Activated T-cell treated with anti-CD3 and anti-CD28 coated beads for 24 hours (primary cell): Measurements from ENCODE around the gene RASSF7.
"Not testable (repeated sequence)": the region's sequence is repeated elsewhere in the genome, so short reads cannot be mapped to it uniquely, and the experiment has no call there.

Source experiments
- DNase-seq: peaks from one replicate; pipeline ENCODE4 v3.0.0-alpha.2; 2020; ENCODE audit warnings: low read depth

RASSF7 gene

DNA sequence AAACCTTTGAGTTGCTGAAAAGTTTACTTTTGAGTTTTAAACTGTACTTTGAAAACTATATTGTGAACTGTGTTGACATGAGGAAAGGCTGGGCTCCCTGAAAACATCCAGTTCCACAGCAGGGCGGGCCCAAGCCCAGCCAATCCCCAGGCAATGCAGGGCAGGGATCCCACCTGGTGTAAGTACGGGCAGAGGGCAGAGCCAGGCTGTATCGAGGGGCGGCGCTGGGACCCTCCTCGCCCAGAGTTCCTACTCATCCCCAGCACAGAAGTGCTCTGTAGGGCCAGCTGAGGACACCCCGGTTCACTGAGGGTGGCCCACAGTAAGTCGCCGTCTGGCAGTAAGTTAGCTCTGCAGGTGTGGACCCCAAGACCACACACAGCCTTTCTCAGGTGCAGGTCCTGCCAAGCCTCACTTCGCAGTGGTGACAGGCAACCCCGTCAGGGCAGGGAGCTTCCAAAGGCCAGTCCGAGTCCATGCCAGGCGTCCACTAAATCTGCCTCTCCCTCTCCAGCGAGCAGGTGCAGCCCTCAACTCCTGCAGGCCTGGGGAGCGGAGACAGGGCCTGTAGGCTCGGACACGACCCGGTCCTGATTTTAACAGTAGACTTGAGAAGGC is 6.3 kb downstream of the RASSF7 start:
- no peak for DNase-seq

DNA sequence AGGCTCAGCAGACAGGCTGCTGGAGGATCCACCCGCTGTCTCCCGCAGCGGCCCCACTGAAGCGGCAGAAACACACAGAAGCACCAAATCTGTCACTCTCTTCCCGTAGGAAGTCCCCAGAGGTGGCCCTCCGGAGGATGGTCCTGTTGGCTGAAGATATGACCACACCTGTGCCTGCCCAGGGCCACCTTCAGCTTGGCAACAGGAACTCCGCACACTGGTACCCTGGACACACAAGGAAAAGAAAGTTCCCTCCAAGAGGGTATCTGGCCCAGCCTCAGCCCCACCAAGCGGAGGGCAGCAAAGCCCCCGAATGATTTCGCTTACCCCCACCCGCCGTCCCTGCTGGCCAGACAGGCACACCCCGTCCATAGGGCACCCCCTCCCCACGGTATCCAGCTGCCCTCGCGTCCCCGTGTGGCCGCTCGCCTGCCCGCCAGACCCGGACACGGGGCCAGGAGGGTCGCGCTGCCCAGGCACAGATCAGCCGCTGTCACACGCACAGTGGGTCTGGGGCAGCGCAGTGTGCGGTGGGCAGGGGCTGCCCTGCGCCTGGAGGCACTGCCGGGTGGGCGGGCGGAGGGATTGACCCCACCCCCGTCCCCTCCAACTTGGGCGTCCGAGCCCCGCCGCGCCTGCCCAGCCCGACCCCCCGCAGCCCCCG is 7.0 kb downstream of the RASSF7 start:
- DNase-seq = no peak

DNA sequence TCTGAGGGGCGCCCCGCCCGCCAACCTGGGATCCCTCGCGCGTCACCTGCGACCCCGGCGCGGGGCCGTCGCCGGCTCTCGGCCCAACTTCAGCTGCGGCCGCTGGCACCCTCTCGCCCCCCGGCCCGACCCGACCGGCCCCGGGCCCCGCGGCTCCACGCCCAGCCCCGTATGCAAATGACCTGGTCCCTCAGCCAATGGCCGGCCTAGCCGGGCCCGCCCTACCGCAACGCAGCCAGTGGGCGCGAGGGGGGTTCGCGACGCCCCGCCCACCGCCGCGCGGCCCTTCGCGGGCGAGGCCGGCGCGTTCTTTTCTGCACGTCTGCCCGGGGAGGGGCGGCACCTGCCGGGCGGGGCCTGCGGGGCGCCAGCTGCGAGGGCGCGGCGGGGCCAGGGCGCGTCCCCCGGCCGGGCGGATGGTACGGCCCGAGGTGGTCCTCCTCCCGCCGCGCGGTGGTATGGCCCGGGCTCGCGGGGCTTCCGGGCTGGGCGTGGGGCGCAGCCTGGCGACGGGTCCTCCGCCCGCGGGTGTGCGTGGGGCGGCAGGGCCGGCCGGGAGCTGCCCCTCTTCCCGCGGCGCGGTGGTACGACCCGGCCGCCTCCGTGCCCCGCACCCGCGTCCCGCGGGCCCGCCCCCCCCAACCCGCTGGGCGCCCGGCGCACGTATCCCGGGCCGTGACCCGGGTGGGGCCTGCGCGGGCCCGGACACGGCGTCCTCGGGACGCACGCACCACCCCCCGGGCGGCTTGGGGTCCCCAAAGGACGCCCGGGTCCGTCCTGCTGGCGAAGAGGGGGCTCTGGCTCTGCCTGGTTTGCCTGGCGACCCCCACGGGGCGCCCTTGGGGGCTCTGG is 7.8 kb downstream of the RASSF7 start:
- peak; percentile 88 for DNase-seq

DNA sequence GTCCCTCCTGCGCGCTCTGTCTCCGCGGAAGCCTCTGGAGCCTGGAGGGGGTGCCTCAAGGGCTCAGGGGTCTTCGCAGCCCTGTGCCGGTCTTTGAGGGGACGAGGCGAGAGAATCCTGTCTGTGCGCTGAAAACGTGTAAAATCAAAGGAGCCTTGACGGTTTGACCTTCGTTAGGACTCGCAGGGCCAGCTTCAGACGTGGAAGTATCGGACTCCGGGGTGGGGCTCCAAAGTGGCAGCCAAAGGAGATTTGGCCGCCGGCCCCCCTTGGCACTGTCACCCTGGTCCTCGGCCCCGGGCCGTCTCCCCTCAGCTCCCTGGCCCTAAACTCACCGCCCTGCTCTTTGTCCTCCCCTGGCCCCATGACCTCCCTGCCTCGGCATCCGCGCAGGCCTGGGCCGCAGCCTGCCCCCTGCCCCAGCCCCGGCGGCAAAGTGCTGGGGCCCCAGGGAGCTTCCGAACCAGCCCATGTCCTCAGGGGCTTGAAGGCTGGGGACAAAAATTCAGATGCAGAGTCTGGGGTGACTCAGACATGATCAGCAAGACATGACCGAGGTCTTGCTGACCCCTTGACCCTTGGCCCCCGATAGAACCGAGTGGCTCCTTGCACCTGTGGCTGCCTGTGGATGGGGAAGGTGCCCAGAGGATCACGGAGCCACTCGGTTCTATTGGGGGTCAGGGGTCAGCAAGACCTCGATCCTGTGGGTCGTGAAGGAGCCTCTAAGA is 8.6 kb downstream of the RASSF7 start:
- no peak for DNase-seq

DNA sequence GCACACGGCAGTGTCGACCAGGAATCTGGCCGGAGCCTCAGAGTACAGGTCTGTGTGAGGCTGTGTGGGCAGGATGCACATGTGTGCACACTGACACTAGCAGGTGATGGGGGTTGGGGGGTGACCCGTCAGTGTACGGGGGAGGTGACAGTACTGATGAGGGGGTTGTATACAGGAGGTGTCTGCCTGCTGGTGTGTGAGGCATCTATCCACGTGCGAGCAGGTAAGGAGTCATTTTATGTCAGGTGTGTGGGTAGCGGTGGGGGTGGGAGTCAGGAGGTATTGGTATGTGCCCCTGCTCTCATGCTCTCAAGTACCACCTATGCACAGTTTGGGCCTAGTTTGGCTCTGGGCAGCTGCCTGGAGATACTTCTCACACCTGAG is 11.0 kb downstream of the RASSF7 start:
- no peak for DNase-seq

DNA sequence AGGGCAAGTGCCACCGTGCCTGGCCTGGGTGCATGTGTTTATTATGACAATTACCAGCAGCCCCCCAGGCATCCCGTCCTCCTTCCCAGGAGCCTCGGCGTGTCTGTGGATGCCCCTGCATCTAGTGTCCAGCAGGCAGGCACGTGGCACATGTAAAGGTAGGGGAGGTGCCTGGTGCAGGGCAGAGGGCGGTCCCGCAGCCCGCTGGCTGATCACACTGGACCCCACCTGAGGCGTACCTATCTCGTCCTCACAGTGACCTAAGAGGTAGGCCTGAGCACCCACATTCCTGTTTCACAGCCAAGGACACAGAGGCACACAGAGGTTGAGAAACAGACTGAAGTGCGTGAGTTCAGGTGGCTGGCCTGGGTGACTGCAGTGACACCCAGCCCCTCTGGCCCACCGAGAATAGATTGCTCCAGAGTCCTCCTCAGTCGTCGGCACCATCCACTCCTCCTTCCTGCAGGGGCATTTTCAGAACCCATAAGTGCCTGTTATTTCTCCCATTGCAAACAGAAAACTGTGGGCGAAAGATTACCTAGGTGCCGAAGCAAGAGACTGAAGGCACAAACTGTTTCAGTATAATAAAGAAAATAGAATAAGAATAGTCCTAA is 12.5 kb downstream of the RASSF7 start:
- DNase-seq = no peak

DNA sequence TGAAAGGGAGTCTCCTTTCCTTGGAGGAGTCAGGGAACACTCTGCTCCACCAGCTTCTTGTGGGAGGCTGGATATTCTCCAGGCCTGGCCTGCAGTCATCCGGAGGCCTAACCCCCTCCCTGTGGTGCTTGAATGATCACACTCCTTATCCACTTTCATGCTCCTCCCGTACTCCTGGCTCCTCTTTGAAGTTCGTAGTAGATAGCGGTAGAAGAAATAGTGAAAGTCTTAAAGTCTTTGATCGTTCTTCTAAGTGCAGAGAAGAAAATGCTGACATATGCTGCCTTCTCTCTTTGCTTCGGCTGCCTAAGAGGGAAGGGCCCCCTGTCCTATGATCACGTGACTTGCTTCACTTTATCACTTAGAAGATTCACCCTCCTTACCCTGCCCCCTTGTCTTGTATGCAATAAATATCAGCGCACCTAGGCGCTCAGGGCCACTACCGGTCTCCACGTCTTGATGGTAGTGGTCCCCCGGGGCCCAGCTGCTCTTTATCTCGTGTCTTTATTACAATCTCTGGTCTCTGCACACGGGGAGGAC is 13.3 kb downstream of the RASSF7 start:
- not testable (repeated sequence) for DNase-seq

DNA sequence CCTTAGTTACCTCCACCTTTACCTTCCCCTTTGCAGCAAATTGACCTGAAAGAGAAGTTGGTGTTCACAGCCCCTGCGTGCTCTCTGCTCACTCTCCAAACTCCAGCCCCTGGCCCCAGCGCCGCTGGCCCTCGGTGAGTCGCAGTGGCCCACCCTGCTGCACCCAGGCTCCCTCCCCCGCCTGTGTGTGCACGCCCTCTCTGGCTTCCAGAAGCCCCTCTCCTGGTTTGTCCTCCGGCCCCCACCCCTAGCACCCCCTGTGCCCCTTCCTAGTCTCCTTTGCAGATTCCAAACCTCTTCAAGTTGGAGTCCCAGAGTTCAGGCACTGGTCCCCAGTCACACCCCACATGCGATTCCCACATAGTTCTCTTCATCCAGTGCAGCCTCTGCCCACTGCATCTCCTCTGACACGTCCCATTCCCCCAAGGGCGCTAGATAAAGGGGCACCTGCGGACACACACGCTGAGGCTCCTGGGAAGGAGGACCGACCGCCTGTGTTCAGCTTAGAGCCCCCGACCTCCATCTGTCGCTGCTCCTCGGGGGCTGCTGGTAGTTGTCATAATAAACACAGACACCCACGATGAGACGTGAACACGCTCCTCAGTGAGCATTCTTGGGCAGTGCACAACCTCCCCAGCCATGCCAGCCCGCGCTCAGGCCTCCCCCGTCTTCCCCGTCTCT is 14.0 kb downstream of the RASSF7 start:
- no peak for DNase-seq

DNA sequence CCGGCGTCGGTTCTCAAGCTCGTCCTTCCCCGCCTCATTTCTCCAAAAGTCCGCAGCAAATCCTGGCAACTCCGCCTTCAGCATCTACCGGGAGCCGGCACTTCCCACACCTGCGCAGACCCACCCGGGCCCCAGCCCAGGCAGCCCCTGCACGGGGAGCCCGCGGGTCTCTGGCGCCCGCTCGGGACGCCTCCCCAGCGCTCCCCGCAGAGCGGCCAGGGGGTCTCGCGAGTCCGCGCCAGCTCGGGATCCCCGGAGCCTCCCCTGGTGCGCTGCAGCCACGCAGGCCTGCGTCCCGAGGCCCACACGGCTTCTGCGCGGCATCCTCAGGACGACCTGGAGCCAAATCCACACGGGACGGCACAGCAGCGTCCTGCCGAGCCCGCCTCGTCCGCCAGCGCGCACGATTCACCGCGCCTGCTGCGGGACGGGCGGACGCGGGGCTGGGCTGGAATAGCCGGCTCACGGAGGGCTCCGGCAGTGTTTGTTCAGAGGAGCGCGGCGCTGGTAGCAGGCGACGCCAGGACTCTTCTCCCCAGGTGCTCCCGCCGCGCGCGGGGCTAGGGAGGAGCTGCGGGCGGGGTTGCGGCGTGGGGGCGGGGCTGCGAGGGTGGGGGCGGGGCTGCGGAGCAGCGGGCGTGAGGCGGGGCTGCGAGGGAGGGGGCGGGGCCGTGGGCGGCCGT is 14.7 kb downstream of the RASSF7 start:
- DNase-seq = no peak

DNA sequence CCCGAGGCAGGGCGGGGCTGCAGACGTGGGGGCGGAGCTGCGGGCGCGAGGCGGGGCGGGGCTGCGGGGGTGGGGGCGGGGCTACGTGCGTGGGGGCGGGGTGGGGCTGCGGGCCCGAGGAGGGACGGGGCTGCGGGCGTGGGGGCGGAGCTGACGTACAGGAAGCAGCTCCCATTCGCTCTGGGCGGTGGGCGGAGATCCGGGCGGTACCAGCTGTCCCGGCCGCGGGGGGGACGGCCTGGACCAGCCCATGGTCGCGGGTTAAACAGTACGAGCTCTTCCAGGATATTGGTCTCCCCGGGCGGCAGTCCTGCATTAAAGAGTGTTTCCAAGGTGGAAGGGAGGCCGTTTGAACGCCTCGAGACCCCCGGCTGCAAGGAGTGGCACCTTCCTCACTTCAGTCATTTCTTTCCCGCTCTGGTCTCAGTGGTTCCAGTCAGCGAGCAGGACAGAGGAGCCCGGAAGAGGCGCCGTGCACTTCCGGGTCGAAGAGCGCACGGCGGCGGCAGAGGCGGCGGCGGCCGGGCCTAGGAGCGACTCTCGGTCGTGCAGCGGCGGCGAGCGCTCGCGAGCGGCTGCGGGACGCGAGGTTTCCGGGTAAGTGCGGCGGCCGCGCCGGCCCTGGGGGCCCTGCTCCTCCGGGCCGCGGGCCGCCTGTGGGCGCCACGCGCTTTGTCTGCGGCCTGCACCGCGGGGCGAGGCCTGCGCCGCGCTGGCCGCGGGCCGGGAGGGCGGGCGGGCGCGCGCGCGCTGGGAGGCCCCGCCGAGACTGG is 15.4 kb downstream of the RASSF7 start, which contains the start of gene PHRF1:
TSS of gene PHRF1 (plus strand) at position 475 of the 773 bp plus-strand sequence. CDS start 5,043 bp downstream, outside the sequence.
- peak; percentile 90 for DNase-seq

DNA sequence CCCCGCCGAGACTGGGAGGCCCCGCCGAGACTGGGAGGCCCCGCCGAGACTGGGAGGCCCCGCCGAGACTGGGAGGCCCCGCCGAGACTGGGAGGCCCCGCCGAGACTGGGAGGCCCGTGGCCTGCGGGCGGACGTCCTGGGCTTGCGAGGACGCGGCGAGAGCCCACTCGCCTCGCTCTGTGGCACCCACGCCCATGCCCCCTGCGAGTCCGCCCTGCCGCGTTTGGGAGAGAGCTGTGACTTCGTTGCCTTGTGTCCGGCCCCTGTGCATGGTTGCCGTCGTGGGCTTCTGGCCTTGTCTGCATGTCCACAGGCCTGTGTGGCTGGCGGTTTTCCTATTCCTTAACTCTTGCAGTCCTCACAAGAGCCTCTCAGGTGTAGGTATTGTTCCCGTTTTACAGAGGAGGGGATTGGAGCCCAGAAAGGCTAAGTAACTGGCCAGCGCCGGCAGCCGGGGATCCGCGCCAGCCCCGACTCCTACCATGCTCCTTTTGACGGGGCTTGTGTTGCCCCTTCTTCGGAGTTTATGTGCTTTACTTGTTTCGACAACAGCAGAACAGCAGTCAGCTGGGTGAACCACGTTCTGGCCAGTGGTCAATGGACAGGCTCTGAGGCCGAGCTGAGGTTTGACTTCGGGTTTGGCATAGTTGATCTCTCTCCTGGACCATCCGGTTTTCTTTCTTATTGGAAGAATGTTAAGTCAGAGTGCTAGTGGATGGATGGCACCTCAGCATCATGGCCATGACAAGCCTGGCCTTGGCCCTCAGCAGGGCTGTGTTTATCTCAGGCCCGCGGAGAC is 16.2 kb downstream of the RASSF7 start:
- no peak for DNase-seq

DNA sequence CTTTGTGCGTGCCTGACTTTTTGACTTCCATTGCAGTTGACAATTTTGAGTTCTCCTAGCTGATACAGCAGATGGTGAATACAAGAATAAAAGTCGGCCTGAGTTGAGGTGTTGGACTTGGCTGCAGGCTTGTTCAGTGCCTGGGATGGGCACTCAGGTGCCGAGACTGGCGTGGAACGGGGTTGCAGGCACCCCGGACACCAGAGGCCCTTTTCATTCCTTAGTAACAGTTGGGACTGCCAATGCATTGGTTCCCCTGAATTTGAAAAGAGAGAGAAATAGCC is 16.8 kb downstream of the RASSF7 start:
- DNase-seq = no peak

DNA sequence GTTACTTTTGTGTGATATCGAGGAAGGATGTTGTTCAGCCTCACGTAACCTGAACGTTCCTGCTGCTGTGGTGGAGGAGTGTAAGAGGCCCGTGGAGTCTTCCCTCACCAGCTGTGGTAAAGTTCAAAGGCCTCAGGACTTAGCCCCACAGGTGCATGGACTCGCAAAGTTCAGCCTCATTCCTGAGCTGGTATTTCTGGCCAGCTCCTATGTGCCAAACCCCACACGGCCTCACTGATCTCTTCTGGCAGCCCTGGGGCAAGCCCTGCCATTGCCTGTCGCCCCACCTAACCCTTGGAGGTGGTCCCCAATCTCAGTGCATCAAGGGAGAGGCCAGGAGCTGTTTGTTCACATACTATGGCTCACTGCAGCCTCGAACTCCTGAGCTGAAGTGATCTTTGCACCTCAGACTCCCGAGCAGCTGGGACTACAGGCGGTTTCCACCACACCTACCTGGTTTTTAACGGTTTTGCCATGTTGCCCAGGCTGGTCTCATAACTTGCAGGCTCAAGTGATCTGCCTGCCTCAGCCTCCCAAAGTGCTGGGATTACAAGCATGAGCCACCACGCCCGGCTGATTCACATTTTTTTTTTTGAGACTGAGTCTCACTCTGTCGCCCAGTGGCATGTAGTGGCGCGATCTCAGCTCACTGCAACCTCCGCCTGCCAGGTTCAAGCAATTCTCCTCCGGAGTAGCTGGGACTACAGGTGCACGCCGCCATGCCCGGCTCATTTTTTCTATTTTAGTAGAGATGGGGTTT is 17.7 kb downstream of the RASSF7 start:
- DNase-seq = no peak

DNA sequence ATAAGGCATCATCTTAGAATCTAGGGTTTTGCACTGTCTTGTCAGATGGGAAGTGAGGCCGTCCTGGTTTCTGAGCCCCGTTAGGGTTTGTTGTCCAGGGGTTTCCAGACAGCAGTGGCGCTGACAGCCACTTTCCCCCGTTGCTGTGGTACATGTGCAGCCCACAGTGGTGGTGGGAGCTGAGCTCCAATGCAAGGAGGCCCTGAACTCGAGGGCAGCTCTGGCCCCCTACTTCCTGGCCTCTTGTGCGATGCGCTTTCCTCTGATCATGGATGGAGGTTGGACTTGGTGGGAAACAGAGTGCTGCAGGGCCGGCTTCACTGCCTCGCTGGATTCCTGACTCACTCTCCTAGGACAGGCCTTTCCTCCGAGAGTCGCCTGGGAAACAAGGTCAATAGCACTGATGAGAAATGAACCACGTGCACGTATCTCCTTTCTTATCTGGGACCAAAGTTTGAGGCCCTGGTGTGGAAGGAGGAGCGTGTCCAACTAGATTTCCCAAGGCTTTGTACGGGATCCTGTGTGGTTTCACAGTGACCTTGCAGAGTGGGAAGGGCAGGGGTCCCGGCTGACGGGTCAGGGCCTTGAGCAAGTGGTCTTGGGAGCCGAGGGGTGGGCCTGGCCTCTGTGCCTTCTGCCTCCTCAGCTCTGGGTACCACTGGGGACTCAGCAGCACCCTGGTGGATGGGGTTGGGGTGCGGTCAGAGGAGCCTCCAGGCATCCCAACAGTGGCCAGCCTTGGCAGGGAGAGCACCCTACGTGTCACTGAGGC is 19.2 kb downstream of the RASSF7 start:
- DNase-seq = no peak

DNA sequence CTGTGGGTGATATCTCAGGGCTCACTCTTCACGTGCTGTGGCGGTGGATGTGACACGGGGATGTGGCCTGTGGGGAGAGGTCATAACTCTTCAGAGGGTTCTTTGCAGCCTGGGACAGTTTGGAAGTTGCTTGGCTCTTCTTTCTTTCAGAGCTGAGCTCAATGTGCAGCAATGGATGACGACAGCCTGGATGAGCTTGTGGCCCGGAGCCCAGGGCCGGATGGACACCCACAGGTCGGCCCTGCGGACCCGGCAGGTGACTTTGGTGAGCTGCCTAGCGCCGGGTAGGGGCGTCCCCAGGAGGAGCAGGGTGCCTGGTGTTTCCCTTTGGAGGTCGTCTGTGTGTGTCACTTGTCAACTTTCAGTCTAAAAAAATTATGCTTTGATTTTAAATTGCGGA is 20.6 kb downstream of the RASSF7 start:
- no peak for DNase-seq

DNA sequence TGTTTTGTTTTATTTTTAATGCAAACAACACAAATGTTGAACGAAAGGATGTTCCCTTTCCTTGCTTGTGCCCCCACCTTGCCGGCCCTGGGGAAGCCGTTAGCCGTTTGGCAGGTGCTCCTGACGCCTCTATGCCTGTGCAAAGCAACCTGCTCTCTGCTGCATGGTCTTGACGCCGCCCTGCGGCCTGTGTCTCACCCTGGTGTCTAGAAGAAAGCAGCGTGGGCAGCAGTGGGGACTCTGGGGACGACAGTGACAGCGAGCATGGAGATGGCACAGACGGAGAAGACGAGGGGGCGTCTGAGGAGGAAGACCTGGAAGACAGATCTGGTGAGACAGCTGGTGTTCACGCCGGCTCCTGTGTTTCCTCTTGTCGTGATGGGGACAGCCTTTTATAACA is 21.0 kb downstream of the RASSF7 start:
- no peak for DNase-seq

DNA sequence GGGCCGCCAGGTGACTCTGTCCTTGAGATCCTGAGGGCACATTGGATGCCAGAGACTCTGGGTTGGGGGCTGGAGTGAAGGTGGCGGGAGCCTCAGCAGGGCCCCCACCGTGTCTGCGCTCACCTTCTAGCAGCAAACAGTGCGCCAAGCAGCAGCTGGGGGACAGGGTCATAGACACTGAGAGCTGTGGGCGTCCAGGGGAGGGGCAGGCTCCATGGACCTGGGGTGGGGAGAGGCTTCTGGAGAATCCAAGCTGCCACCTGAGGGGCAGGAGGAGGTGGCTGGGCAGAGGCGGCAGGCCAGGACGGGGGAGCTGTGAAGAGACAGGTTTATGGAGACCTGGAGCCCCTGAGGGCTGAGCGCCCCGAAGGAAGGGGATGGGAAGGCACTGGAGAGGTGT is 23.5 kb downstream of the RASSF7 start:
- DNase-seq = no peak
